OCI-M1 (cell line): ENCODE results near the gene OR2AT4.
"Not testable (repeated sequence)": the region's sequence is repeated elsewhere in the genome, so short reads cannot be mapped to it uniquely, and the experiment has no call there.

ENCODE experiments used
- DNase-seq: peaks from one replicate; lab custom pipeline; 2025; lab: John Stamatoyannopoulos, UW

The OR2AT4 gene

DNA sequence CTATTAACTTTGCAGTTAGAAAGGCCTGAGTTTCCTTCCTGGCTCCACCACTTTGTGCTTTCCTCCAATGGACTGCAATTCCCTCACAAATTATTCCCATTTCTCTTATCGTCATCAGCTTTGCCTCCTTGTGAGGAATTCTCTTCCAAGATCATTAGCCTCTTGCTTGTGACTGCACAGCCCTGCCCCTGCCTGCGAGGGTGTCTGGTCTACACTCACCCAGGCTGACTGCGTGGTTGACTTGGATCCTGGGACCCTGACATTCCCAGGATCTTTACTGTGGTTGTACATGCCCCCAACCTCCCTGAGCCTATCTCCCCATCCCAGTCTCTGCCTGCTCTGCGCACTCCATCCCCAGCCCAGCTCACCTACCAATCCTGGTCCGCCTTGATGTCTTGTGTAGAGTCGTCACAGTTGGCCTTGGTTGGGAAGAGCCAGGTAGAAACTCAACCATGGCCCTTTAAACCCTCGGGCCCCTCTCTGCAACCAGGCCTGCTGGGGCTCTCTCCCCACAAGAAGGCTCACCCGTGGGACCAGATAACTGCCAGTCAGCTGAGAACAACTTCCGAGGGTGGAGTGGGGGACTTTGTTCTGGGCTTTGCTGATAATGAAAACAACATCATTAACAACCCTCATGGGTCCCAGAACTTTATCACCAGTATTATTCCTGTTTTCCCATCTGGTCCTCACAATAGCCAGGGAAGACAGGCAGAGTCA lies at the start of gene OR2AT4:
Gene OR2AT4, minus strand, starts transcription at position 421 of the 717 bp plus-strand sequence.
- peak; percentile 75 for DNase-seq

DNA sequence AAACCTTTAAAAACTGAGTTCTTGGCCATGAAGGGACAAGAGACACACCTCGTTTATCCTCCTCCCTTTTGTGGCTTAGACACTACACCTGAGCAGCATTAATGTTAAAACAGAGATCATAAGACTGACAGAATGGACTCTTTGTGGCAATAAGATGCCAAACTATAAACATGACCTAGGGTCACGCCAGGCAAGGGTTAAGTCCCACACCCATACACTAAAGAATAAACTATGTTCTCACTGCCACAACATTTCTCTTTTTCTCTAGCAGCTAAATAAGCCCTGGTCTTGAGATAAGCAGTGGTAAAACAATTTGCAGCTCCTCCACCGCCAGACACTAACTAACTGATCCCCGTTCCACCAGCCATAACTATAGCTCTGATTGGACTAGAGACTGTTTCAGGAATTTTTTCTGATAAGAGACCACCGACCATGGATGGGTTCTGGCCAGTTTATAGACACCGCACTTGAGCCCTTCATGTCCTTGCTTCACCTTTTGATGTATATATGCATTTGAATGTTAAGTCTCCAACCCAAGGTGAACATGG lies 49.4 kb upstream of the OR2AT4 start:
- DNase-seq, result peak; percentile 64

DNA sequence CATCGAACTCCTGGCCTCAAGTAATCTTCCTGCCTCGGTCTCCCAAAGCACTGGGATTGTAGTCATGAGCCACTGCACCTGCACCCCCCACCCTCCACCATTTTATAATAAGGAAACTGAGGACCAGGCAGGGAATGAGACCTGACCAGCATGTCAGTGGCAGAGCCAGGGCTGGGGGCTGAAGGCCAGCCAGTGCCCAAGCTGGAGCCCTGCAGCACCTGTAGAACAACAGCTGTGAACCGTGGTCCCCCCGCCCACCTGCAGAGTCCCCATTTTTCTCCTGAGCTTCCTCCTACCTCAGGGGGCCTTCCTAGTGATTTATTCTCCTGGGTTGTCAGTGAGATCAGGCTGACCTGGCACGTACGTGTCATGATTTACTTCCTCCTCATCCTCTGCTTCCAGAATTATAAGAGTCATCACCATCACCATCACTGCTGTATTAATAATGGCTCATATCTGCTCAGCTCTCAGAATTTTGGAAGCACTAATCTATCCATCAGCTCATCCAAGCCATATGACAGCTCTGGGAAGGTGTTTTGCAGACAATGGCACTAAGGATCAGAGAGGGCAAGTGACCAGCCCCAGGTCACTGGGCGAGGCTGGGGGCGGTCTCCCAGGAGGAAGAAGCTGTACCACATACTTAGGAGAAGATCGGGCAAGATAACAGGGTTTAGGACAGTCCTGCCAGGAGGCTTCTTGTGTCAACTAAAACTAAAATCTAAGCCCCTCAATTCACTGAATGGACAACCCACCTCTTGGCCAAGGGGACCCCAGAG lies 48.7 kb upstream of the OR2AT4 start:
- DNase-seq, result no peak

DNA sequence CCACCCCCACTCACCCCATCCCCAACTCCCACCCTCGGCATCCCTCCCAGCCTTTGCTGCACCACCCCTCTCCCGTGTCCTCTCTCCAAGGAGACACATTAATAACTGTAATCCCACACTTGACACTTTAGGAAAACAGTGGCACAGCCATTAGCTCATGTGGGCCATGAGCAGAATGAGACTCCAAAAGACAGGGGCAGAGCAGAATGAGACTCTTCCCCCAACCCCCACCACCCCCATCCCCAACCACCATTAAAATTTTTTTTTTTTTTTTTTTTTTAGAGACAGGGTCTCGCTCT lies 48.0 kb upstream of the OR2AT4 start:
- no peak for DNase-seq

DNA sequence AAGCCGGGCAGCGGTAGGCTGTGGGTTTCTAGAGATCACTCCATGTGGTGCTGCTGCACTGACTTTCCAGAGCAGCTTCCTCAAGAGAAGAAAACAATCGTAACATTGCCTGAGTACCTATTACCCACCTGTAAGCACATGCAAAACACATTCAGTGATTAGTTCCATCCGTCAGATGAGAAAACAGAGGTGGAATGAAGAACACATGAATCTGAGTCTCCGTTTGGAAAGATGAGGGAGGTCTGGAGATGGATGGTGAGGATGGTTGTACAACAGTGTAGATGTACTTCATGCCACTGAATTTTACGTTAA lies 46.7 kb upstream of the OR2AT4 start:
- no peak for DNase-seq

DNA sequence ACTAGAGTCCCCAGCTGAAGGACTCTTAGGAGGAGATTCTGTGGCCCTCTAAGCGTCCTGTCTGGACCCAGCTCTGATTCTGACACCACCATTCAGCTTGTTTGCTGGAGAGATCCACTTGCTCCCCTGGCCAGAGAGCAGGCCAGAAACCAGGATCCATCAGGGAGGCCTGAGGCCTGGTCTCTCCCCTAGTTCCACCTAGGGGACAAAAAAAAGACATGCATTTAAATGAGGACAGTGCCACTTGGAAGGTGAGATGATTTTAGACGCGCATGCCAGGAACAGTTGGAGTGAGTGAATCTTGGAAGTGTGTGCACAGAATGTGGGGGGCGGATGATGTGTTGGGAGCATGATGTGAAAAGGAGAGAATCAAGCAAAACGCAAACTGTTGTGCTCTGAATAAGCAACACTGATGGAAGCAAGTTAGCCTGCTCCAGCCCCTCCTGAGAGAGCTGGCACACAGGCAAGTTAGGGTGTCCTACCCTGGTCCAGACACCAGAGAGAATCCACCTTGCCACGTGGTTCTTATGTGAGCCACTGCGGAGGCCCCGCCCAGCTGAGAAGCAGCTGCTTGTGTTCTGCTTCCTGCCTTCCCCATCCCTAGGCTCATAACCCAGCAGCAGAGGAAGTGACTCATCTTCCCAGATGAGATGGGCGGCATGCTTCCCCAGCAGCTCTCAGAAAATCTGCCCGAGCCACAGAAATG lies 46.2 kb upstream of the OR2AT4 start:
- peak; percentile 97 for DNase-seq

DNA sequence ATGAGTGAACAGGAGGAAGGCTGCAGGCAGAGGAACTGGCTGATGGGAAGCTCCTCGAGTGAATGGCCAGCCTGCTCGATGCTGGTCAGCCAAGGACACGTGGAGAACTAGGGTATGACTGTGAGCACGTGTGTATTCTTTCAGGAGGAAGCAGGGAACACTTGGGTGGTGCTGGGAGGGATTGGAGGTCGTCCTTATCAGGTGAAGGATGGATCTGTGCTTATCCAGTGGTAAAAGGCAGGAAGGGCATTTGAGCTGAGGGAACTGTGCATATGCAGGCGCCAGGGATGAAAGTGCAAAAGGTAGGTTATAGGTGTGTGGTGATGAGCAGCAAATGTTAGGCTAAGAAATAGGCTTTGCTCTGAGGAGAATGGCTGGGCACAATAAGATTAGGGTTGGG lies 44.5 kb upstream of the OR2AT4 start:
- no peak for DNase-seq

DNA sequence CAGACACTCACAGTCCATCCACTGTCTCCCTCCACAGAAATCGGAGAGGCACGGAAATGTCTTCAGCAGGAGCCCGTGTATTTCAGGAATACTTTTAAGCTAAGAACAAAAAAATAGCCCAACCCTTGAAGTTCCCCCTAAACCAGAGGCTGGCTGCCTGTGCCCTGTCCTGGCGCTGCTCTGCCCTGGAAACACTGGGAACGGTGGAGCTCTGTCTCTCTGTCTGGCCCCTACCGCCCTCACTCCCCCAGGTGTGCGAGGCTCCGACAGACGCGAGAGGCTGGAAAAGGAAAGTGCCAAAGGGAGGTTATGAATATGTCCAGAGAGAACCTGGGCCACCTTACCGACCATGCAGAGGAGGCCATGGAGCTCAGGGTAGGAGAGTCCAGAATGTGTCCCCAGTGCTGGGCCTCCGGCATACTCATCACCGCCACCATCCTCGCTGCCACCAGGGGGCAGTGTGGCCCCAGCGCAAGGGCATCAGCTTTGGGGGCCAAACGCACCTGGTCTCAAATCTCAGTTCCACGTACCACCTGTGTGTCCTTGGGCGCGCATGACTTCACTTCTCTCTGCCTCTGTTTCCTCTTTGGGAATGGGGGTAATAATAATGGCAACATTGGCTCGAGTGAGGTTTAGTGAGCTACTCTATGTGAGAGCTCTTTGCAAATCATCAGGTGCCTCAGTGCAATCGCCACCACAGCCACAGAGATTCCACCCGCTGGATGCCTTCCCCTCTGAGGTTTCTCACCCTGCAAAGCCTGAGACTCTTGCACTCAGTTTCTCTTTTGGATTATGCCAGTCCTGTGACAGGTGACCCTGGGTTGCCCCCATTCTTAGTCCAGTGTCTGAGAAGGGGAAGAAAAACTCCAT lies 43.8 kb upstream of the OR2AT4 start:
- peak; percentile 82 for DNase-seq

DNA sequence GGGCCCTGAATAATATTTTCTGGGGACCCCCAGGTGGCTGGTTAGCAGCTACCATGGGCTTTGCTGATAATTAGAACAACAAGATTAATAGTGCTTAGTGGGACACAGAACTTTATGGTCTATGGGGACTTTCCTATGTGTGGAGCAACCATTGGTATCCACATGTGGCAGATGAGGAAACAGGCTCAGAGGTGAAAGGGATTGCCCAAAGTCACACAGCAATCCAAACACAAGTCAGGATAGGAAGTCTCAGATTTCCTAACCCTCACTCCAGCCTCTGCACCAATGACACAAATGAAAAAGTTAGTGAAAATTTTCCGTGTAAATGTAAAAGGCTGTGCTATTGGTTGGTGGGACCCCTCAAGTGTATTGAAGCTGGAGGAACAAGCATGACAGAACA lies 39.0 kb upstream of the OR2AT4 start:
- no peak for DNase-seq

DNA sequence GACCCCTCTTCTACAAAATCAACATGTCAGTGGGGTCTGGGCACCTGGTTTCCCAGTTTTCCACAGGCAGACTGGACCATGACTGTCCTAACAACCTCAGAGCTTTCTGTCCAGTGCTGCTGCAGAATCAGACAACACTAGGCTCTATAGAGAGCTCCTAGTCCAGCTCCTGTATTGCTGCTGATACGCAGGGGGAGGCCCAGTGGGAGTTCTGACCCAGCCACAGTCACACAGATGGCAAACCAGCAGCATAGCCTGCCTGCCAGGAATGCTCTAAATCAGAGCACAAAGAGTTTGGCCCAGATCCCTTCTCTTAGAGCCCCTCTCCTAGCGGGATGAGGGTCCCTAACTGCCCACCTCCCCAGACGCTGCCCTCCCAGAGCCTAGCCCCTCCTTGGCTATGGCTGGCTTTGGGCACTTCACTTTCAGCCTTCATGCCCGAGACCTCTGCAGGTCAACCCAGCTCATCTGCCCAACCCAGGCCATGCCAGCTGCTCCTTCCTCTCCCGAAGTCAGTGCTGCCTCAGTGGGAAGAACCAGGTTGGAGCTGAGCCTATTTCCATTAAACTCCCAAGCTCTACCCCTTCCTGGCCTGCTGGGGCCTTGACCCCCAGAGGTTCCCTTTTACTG lies 38.5 kb upstream of the OR2AT4 start:
- no peak for DNase-seq

DNA sequence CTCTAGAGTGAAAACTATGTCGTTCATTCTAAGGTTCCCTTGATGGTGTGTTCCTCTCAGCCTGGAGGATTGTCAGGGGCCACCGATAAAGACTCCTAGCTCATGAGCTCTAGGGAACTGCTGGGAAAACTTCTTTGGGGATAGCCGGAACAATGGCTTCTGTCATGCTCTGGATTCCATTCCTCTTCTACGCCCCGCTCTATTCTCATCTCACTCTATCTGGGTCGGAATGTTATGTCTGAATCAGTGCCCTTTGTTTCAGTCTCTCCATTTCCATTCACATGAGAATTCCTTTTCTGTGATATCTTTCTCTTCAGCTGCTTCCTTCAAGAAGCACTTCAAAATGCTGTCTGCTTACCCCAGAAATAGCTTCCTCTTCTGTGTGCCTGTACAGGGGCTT lies 37.3 kb upstream of the OR2AT4 start:
- no peak for DNase-seq

DNA sequence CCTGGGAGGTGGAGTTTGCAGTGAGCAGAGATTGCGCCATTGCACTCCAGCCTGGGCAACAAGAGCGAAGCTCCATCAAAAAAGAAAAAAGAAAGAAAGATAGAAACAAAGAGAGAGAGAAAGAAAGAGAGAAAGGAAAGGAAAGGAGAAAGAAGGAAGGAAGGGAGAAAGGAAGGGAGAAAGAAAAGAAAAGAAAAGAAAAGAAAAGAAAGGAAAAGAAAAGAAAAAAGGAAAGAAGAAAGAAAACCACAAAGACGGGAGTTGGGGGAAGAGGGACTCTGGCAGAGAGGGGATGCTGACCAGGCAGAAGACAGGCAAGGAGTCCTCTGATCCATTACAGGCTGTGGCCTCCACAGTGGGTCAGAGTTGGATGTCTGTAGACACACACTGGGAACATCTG lies 35.4 kb upstream of the OR2AT4 start:
- no peak for DNase-seq

DNA sequence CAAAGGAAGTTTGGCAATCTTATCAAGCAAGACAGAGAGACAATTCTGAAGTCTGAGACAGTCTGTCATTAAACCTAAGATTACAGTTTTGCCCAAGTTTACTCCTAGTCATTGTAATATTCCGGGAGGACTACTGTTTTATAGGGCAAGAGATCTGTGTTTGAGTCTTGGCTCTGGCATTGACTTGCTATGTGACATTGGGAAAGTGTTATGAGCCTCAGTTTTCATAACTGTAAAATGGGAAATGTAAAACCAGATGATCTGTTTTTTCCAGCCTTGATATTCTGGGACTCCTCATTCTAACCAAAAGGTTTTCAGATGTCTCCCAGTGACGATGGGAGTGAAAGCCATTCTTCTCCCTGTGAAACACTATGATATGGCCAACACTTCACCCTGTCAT lies 29.9 kb upstream of the OR2AT4 start:
- no peak for DNase-seq

DNA sequence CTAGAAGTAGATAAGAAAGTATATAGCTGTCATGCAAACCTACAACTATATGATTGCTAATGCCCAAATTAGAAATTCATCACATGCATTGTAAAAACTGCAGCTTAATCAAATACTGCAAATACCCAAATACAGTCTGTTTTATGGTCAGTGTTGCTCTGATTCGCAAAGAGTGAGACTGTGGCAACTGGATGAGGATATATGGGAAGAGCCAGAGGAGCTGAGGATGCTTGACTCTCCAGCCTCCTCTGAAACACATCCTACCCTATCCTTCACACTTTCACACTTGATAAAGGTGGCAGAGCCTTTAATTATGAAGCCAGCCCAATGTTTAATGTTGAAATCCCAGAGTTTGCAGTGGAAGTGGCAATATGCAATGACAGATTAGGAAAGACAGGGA lies 21.9 kb upstream of the OR2AT4 start:
- no peak for DNase-seq

DNA sequence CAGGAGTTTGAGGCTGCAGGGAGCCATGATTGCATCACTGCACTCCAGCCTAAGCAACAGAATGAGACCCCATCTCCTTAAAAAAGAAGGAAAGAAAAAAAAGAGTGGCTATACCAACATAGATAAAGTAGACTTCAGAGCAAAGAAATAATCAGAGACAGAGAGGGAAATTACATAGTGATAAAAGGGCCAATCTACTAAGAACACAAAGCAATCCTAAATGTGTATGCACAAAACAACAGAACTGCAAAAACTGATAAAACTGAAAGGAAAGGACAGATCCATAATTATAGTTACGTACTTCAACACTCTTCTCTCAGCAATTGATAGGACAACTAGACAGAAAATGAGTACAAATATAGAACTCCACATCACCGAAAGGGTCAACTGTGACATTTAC lies 17.8 kb upstream of the OR2AT4 start:
- no peak for DNase-seq

DNA sequence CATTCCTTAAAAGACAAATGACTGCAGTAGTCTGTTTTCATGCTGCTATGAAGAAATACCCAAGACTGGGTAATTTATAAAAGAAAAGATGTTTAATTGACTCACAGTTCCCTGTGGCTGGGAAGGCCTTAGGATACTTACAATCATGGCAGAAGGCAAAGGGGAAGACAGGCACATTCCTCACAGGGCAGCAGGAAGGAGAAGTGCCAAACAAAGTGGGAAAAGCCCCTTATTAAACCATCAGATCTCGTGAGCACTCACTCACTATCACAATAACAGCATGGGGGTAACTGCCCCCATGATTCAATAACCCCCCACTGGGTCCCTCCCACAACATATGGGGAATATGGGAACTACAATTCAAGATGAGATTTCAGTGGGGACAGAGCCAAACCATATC lies 16.4 kb upstream of the OR2AT4 start:
- no peak for DNase-seq

DNA sequence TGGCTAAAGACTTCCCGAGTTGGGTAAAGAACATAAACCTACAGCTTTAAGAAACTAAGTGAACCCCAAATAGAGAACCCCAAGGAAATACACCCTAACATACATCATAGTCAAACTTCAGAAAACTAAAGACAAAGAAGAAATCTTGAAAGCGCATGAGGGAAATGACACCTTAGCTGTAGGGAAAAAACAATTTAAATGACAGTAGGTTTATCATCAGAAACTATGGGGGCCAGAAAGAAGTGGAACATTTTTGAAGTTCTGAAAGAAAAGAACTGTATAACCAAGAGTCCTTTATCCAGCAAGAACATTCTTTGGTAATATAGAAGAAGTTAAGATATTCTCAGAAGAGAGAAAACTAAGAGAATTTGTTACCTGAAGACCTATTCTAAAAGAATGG lies 15.5 kb upstream of the OR2AT4 start:
- DNase-seq, result no peak

DNA sequence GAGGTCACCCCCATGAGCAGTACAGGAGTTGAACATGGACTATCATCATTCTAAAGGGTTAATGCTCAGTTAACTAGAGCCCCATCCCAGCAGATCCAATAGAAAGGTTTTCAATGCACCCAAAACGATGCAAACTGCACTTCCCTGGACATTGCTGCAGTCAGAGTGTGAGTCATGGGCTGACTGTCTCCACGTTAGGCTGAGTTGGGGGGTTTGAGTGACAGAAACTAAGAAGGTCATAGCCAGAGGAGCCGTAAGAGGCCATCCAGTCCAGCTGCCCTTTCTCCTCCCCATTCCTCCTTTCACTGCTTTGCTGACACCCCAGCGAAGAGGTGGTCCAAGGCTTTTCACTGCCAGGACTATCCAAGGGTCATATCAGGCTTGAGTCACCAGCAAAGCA lies 10.5 kb upstream of the OR2AT4 start:
- DNase-seq, result no peak

DNA sequence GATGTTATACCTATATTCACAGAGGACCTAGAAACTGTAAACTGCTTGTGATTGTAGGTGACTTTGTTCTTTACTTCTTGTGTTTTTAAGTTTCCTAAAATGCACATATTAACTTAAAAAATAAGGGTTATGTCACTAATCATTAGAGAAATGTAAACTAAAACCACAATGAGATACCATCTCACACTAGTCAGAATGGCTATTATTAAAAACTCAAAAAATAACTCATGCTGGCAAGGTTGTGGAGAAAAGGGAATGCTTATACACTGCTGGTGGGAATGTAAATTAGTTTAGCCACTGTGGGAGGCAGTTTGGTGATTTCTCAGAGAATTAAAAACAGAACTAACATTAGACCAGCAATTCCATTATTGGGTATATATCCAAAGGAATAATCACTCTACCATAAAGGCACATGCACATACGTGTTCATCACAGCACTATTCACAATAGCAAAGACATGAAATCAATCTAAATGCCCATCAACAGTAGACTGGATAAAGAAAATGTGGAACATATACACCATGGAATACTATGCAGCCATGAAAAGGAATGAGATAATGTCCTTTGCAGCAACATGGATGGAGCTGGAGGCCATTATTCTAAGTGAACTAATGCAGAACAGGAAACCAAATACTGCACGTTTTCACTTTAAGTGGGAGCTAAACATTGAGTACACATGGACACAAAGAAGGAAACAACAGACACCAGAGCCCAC lies 9.4 kb upstream of the OR2AT4 start:
- not testable (repeated sequence) for DNase-seq

DNA sequence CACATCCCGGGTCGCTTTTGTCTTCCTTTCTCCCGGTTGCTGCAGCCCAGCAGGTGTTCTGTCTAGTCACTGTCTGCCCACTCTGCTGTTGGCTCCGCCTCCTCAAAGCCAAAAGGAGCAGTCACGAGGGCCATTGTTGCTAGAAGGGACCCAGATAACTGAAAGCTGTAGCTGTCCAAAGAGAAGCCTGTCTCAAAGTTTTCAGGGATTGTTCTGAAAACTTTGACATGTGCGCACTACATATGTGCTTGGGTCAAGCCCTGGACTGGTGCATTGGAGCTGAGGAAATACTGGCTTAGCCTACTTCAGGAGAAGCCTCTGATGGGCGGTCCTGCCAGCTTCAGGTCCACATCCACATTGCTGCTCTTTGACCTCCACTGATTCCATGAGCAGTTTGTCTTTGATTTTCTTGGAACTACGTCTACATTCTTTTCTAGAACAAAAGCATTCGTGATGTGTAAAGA lies 8.8 kb upstream of the OR2AT4 start:
- peak; percentile 95 for DNase-seq
